HepG2 (cell line): ENCODE results near the gene DDI2. TPM values are rescaled to one million over a fixed set of nuclear protein-coding genes. Genes with fewer than 3 reads are reported as not detected.

ENCODE experiments used
- ATAD3A ChIP-seq: sonication (generic); formaldehyde crosslinking; IDR thresholded peaks from 2 replicates; pipeline ENCODE4 v1.4.0; 2020; ENCODE audit warnings: missing genetic modification reagents
- BCL6 ChIP-seq: IDR thresholded peaks from 2 replicates; pipeline ENCODE4 v1.6.1; 2016; ENCODE audit warnings: missing genetic modification reagents, missing compliant biosample characterization
- CBFB ChIP-seq: sonication (generic); formaldehyde crosslinking; IDR thresholded peaks from 2 replicates; pipeline ENCODE4 v1.4.0; 2020; ENCODE audit warnings: missing genetic modification reagents
- HHEX ChIP-seq: IDR thresholded peaks from 2 replicates; pipeline ENCODE4 v1.6.1; 2016; ENCODE audit warnings: control low read depth
- KLF11 ChIP-seq: IDR thresholded peaks from 2 replicates; pipeline ENCODE4 v1.6.1; 2016; ENCODE audit warnings: missing compliant biosample characterization
- KLF15 ChIP-seq: sonication (generic); formaldehyde crosslinking; IDR thresholded peaks from 2 replicates; pipeline ENCODE4 v1.8.1; 2023; ENCODE audit warnings: borderline replicate concordance, mild to moderate bottlenecking, inconsistent platforms, missing genetic modification reagents, mixed read lengths
- KLF6 ChIP-seq: IDR thresholded peaks from 2 replicates; pipeline ENCODE4 v1.8.0; 2016; ENCODE audit warnings: missing biosample characterization, missing genetic modification reagents
- MEIS2 ChIP-seq: sonication (generic); formaldehyde crosslinking; IDR thresholded peaks from 2 replicates; pipeline ENCODE4 v1.9.0; 2021; ENCODE audit warnings: mild to moderate bottlenecking, missing genetic modification reagents
- NBN ChIP-seq: fragments of 450-650 bp; conservative IDR thresholded peaks from 2 replicates; pipeline ENCODE4 v1.6.1; 2017
- ONECUT2 ChIP-seq: sonication (generic); formaldehyde crosslinking; IDR thresholded peaks from 2 replicates; pipeline ENCODE4 v1.4.0; 2020; ENCODE audit warnings: missing genetic modification reagents
- PAF1 ChIP-seq: IDR thresholded peaks from 2 replicates; pipeline ENCODE4 v1.6.1; 2016; ENCODE audit warnings: missing genetic modification reagents, missing compliant biosample characterization
- TBP ChIP-seq: sonication (generic); formaldehyde crosslinking; IDR thresholded peaks from 2 replicates; pipeline ENCODE4 v1.5.0; 2020; ENCODE audit warnings: missing genetic modification reagents
- ZBTB21 ChIP-seq: sonication (generic); formaldehyde crosslinking; IDR thresholded peaks from 2 replicates; pipeline ENCODE4 v1.4.0; 2020; ENCODE audit warnings: missing genetic modification reagents
- ZFAT ChIP-seq: sonication (generic); formaldehyde crosslinking; conservative IDR thresholded peaks from 2 replicates; pipeline ENCODE4 v1.8.1; 2023; ENCODE audit warnings: missing genetic modification reagents, inconsistent platforms
- ZFP37 ChIP-seq: sonication (generic); formaldehyde crosslinking; IDR thresholded peaks from 2 replicates; pipeline ENCODE4 v1.4.0; 2020; ENCODE audit warnings: missing genetic modification reagents, borderline replicate concordance
- ZNF232 ChIP-seq: sonication (generic); formaldehyde crosslinking; IDR thresholded peaks from 2 replicates; pipeline ENCODE4 v1.4.0; 2020; ENCODE audit warnings: missing genetic modification reagents, borderline replicate concordance
- ZNF317 ChIP-seq: sonication (generic); formaldehyde crosslinking; IDR thresholded peaks from 2 replicates; pipeline ENCODE4 v1.5.0; 2020; ENCODE audit warnings: mild to moderate bottlenecking, missing genetic modification reagents
- ZNF530 ChIP-seq: sonication (generic); formaldehyde crosslinking; IDR thresholded peaks from 2 replicates; pipeline ENCODE4 v1.5.0; 2020; ENCODE audit warnings: low read depth, mild to moderate bottlenecking, missing genetic modification reagents
- ZNF563 ChIP-seq: sonication (generic); formaldehyde crosslinking; IDR thresholded peaks from 2 replicates; pipeline ENCODE4 v1.8.0; 2022; ENCODE audit warnings: mild to moderate bottlenecking, moderate library complexity, missing genetic modification reagents
- ZNF7 ChIP-seq: IDR thresholded peaks from 2 replicates; pipeline ENCODE4 v1.6.1; 2016; ENCODE audit warnings: missing biosample characterization, missing genetic modification reagents
- ZNF724P ChIP-seq: sonication (generic); formaldehyde crosslinking; IDR thresholded peaks from 2 replicates; pipeline ENCODE4 v1.8.0; 2022; ENCODE audit warnings: missing genetic modification reagents, borderline replicate concordance
- ZSCAN29 ChIP-seq: sonication (generic); formaldehyde crosslinking; conservative IDR thresholded peaks from 2 replicates; pipeline ENCODE4 v1.4.0; 2020; ENCODE audit warnings: mild to moderate bottlenecking, missing genetic modification reagents
- polyA plus RNA-seq, 8 experiments: library from polyadenylated mRNA; depleted of rRNA in 3 of 8; stranded (reverse) in 7 of 8; unstranded in 1 of 8; fragments of >200 nt; fragmentation: Illumina TruSeq in 4 of 8; extraction: Trizol in 4 of 8; gene quantifications; 2 replicates each; pipeline versions ENCODE4 v1.2.1 to v1.2.3, GENCODE V29; 2011 to 2016; ENCODE audit warnings: low read depth in 4 of 8, missing spikeins in 1 of 8, mixed read lengths in 1 of 8; ENCODE audit not compliant: insufficient read depth in 1 of 8
- total RNA-seq, 5 experiments: library from RNA; depleted of rRNA; stranded (reverse); fragments of >200 nt; fragmentation: Illumina TruSeq; extraction: Trizol; gene quantifications; 2 replicates each; pipeline ENCODE4 v1.2.3, GENCODE V29; 2016; ENCODE audit warnings: low read depth in 1 of 5
- TF ChIP-seq, protein P1 (sequence below): IDR thresholded peaks from 2 replicates; pipeline ENCODE4 v1.6.1; 2016; ENCODE audit warnings: missing biosample characterization, missing genetic modification reagents, low read depth
- TF ChIP-seq, protein P2 (sequence below): sonication (generic); formaldehyde crosslinking; IDR thresholded peaks from 2 replicates; pipeline ENCODE4 v1.8.0; 2023; ENCODE audit warnings: mild to moderate bottlenecking, missing genetic modification reagents
- TF ChIP-seq, protein P3 (sequence below): sonication (generic); formaldehyde crosslinking; IDR thresholded peaks from 2 replicates; pipeline ENCODE4 v1.5.0; 2020; ENCODE audit warnings: mild to moderate bottlenecking, missing genetic modification reagents
- TF ChIP-seq, protein P4 (sequence below): sonication (generic); formaldehyde crosslinking; IDR thresholded peaks from 2 replicates; pipeline ENCODE4 v1.8.1; 2022; ENCODE audit warnings: mild to moderate bottlenecking, missing genetic modification reagents

DDI2 gene
- total and polyA plus RNA-seq, 2 of the 13 experiments (the other 11 are each of a cell fraction or from before 2014, with no cell fraction given): 8.5 to 25.7 TPM

DNA sequence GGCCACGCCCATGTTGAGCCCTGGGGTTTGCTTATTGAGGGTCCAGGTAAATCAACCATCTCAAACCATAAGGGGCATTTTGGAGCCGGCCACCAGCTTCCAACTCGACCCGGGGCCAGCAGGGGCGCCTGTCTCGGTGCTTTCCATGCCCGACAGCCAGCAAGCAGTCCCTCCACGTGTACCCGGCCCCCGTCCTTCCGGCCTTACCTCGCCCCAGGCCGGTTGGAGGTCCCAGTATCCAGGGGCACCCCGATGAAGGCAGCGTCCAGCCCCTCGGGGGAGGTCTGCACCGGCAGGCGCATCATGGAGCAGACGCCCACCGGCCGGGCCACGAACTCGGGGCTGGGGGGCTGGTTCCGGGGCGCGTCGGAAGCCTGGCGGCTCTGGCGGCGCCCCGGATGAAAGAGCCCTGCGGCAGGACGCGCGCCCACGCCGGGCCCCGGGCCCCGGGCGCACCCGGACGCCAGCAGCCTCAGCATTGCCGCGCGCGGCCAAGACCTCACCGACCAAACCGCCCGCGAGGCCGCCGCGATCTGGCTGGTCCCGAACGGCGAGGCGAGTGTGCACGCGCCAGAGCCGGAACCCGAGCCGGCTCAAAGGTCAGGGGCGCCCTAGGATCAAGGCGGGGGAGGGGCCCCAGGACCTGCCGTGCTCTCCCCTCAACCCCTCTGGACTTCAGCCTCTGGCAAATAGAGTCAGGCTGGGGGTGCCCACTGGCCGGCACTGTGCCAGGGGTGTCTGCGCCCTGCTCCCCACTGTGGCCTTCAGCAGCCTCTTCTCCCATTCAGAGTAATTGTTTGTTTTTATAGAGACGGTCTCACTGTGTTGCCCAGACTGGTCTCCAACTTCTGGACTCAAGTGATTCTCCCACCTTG, 32.5 kb upstream of the DDI2 start, which contains the start of gene AGMAT (continued):
- TF ChIP-seq, protein P1, sequence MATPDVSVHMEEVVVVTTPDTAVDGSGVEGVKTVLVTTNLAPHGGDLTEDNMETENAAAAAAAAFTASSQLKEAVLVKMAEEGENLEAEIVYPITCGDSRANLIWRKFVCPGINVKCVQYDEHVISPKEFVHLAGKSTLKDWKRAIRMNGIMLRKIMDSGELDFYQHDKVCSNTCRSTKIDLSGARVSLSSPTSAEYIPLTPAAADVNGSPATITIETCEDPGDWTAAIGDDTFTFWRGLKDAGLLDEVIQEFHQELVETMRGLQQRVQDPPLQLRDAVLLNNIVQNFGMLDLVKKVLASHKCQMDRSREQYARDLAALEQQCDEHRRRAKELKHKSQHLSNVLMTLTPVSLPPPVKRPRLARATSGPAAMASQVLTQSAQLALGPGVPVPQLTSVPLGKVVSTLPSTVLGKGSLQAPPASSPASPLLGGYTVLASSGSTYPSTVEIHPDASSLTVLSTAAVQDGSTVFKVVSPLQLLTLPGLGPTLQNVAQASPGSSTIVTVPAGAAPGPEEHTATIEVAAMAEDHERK: no peak
- peak; percentile 87 for TF ChIP-seq MEIS2 (CRISPR knock-in tag)
- TF ChIP-seq KLF15 (CRISPR knock-in tag): no peak; the same call in none of the 2 replicates
- TF ChIP-seq BCL6 (CRISPR knock-in tag): peak; percentile 78
- peak; percentile 46; the same call in 1 of the 2 replicates for TF ChIP-seq ONECUT2 (CRISPR knock-in tag)
- TF ChIP-seq KLF11 (CRISPR knock-in tag): peak; percentile 64; the same call in 1 of the 2 replicates
- peak; percentile 66; the same call in 1 of the 2 replicates for TF ChIP-seq KLF6 (CRISPR knock-in tag)
- TF ChIP-seq HHEX (CRISPR knock-in tag): no peak
- TF ChIP-seq PAF1 (CRISPR knock-in tag): no peak
- no peak for TF ChIP-seq ZFP37 (CRISPR knock-in tag)
- no peak; the same call in 1 of the 2 replicates for TF ChIP-seq ZNF317 (CRISPR knock-in tag)
- peak; percentile 77; the same call in 1 of the 2 replicates for TF ChIP-seq ZNF232
- peak; percentile 90; the same call in 1 of the 2 replicates for TF ChIP-seq ZSCAN29
- TF ChIP-seq ZNF7 (CRISPR knock-in tag): no peak
- peak; percentile 96 for TF ChIP-seq ZNF563 (CRISPR knock-in tag)
- no peak for TF ChIP-seq ATAD3A (CRISPR knock-in tag)
- no peak for TF ChIP-seq NBN
- TF ChIP-seq, protein P2, sequence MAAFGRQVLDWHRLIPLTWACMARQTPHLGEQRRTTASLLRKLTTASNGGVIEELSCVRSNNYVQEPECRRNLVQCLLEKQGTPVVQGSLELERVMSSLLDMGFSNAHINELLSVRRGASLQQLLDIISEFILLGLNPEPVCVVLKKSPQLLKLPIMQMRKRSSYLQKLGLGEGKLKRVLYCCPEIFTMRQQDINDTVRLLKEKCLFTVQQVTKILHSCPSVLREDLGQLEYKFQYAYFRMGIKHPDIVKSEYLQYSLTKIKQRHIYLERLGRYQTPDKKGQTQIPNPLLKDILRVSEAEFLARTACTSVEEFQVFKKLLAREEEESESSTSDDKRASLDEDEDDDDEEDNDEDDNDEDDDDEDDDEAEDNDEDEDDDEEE (CRISPR knock-in tag): peak; percentile 81; the same call in 1 of the 2 replicates
- TF ChIP-seq, protein P3, sequence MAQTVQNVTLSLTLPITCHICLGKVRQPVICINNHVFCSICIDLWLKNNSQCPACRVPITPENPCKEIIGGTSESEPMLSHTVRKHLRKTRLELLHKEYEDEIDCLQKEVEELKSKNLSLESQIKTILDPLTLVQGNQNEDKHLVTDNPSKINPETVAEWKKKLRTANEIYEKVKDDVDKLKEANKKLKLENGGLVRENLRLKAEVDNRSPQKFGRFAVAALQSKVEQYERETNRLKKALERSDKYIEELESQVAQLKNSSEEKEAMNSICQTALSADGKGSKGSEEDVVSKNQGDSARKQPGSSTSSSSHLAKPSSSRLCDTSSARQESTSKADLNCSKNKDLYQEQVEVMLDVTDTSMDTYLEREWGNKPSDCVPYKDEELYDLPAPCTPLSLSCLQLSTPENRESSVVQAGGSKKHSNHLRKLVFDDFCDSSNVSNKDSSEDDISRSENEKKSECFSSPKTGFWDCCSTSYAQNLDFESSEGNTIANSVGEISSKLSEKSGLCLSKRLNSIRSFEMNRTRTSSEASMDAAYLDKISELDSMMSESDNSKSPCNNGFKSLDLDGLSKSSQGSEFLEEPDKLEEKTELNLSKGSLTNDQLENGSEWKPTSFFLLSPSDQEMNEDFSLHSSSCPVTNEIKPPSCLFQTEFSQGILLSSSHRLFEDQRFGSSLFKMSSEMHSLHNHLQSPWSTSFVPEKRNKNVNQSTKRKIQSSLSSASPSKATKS: peak; percentile 93
- TF ChIP-seq, protein P4, sequence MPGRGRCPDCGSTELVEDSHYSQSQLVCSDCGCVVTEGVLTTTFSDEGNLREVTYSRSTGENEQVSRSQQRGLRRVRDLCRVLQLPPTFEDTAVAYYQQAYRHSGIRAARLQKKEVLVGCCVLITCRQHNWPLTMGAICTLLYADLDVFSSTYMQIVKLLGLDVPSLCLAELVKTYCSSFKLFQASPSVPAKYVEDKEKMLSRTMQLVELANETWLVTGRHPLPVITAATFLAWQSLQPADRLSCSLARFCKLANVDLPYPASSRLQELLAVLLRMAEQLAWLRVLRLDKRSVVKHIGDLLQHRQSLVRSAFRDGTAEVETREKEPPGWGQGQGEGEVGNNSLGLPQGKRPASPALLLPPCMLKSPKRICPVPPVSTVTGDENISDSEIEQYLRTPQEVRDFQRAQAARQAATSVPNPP (CRISPR knock-in tag): peak; percentile 95
- no peak for TF ChIP-seq TBP (CRISPR knock-in tag)
- no peak for TF ChIP-seq ZNF724P (CRISPR knock-in tag)
- TF ChIP-seq ZNF530: no peak
- no peak for TF ChIP-seq ZBTB21
- TF ChIP-seq ZFAT (CRISPR knock-in tag): no peak
- peak; percentile 80 for TF ChIP-seq CBFB (CRISPR knock-in tag)
